GM19455 (cell line): ENCODE measurements around the gene LENG1.
"Not testable (repeated sequence)": the region's sequence is repeated elsewhere in the genome, so short reads cannot be mapped to it uniquely, and the experiment has no call there.

Source experiments
- ATAC-seq: cut with Tn5 transposase; IDR thresholded peaks from one replicate; pipeline ENCODE4 v1.9.1; 2021; ENCODE audit not compliant: unreplicated experiment

The LENG1 gene

GRCh38 chr19:54189735-54190502 lies 30.4 kb upstream of the LENG1 start:
- peak; percentile 48 for ATAC-seq

GRCh38 chr19:54189145-54189734 lies 29.7 kb upstream of the LENG1 start, which contains the start of gene MBOAT7:
Gene MBOAT7, minus strand, starts transcription at chr19:54189580. Its CDS starts 1,072 bp downstream, at chr19:54188508.
- ATAC-seq: peak; percentile 20

- no peak for ATAC-seq
Measured at GRCh38 chr19:54188215-54188871, 28.8 kb upstream of the LENG1 start.

GRCh38 chr19:54186934-54187381 lies 27.4 kb upstream of the LENG1 start:
- no peak for ATAC-seq

GRCh38 chr19:54186351-54186750 lies 26.8 kb upstream of the LENG1 start:
- ATAC-seq: no peak

GRCh38 chr19:54183431-54183830 lies 23.9 kb upstream of the LENG1 start:
- no peak for ATAC-seq

- not testable (repeated sequence) for ATAC-seq
Measured at GRCh38 chr19:54181894-54182293, 22.4 kb upstream of the LENG1 start.

- ATAC-seq: no peak
Measured at GRCh38 chr19:54180691-54181091, 21.2 kb upstream of the LENG1 start.

GRCh38 chr19:54179921-54180461 lies 20.5 kb upstream of the LENG1 start:
- no peak for ATAC-seq

- no peak for ATAC-seq
Measured at GRCh38 chr19:54179262-54179852, 19.8 kb upstream of the LENG1 start.

- no peak for ATAC-seq
Measured at GRCh38 chr19:54178581-54179261, 19.2 kb upstream of the LENG1 start.

GRCh38 chr19:54173951-54174834 lies 14.7 kb upstream of the LENG1 start:
- no peak for ATAC-seq

GRCh38 chr19:54173359-54173699 lies 13.8 kb upstream of the LENG1 start:
- ATAC-seq: no peak

GRCh38 chr19:54172471-54173358 lies 13.2 kb upstream of the LENG1 start, which contains the start of gene TMC4:
Gene TMC4, minus strand, starts transcription at chr19:54173160. Its CDS starts 43 bp downstream, at chr19:54173117.
- no peak for ATAC-seq

GRCh38 chr19:54171736-54172431 lies 12.4 kb upstream of the LENG1 start:
- ATAC-seq: not testable (repeated sequence)

- no peak for ATAC-seq
Measured at GRCh38 chr19:54169149-54169740, 9.7 kb upstream of the LENG1 start.

GRCh38 chr19:54168174-54168917 lies 8.8 kb upstream of the LENG1 start:
- no peak for ATAC-seq
